ENCODE data around the gene PPL.
"Not testable (repeated sequence)": the region's sequence is repeated elsewhere in the genome, so short reads cannot be mapped to it uniquely, and the experiment has no call there.

The PPL gene

DNA sequence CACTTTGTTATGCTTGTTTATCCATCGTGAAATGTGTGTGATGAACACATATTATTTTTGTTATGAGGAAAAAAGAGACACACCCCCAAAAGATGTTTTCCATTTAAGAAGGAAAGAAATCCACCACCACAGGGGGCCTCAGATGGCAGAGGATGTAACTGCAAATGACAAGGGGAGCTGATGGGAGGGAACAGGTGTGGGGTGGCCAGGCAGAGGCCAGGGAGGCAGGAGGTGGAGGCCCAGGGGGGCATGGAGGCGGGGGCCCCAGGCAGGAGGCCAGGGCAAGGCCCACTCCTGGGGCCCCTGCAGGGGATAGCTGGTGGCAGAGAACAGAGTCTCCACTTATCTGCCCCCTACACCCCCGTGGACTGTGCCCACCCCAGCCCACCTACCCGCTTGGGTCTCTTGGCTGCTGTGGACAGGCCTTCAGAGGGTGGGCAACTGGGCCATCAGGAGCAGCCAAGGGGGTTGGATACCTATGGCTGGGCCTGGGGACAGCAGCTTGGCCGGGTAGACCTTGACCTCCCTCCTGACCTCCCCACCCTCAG, 28.0 kb downstream of the PPL start:
- DNase-seq: no peak

DNA sequence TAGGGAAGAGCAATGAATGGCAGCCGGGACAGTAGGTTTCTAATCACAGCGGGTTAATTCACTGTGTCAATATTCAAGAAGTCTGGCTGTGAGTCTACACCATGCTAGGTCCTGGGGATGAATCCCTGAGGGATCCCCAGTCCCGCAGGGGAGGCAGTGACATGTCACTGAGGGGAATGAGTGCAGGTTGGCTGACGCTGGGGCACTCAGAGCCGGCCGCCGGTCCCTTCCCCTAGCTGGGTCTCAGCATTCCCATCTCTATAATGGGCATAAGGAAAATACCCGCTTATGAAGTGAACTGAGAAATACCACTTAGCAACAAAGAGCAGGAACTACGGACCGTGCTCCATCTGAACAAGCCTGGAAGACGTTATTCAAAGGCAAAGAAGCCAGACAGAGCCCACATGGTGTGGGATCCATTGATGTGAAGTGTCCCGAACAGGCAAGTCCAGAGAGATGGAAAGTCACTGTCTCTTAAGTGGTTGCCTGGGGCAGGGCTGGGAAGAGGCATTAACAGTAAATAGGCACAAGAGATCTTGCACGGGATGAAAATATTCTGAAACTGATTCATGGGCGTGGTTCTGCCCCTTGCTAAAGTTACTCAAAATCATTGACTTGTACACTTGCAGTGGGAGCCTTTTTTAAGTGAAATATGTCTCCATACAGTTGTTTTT, 31.9 kb downstream of the PPL start:
- no peak for DNase-seq

DNA sequence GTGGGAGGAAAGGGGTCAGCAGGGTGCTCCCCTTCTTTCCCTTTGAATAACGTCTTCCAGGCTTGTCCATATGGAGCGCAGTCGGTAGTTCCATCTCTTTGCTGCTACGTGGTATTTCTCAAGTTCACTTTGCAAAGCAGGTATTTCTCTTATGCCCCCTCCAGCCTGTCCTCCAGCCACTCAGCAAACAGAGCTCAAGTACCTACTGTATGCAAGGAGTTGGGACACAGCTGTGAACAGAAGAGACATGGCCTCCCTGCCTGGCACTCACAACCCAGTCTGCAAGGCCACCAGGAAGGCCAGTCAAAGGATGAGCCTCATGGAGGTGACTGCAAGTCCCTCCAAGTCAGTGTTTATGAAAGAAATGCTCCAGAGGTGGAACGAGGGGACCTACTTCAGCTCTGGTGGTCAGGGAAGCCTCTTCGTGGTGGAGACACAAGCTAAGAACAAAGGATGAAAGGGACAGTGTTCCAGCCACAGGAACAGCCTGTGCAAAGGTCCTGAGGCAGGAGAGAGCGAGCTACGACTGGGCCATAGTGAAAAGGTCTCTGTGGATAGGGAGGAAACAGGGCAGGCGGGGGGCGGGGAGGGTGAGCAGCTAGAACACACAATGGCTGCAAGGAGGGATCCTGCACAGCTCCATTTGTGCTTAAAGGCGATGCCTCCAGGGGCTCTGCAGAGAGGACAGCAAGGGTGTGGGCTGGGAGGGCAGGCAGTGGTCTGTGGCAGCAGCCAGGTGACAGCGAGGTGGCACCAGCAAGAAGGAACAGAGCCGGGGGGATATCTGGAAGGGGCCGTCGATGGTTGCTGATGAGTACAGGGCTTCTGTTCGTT, 32.6 kb downstream of the PPL start:
- DNase-seq: no peak

DNA sequence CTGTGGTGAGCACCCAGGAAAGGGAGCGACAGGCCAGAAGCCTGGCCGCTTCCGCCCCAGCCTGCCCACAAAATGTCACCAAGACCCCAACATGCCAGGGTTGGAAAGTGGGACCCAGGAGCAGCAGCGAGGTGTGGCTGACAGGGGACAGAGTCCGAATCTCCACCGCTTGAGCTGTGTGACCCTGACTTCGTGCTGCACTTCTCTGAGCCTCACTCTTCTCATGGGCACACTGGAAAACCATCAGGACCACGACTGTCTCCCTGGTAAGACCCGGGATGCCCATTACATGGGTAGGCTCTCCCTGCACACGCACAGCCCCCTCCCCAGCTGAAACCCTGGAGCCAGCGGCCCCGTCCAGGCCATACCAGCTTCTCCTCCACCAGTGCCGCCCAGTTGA, 34.9 kb downstream of the PPL start:
- no peak for DNase-seq

DNA sequence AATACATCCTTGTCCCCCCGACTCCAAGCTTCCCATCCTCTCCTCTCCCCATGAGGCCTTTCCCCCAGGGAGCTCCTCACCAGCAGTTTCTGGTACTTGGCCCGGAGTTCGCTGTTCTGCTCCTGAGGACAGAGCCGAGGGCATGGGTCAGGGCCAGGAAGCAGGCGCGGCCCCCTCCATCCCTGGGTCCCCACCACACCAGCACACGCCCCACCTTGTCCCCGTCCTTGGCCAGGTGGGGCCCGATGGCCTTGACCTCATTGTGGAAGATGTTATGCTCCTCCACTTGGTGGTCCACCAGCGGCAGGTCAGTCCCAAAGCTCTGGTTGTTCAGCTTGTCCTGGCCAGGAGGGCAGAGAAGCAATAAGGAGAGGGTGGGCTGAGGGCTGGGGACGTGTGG, 36.2 kb downstream of the PPL start:
- no peak for DNase-seq

DNA sequence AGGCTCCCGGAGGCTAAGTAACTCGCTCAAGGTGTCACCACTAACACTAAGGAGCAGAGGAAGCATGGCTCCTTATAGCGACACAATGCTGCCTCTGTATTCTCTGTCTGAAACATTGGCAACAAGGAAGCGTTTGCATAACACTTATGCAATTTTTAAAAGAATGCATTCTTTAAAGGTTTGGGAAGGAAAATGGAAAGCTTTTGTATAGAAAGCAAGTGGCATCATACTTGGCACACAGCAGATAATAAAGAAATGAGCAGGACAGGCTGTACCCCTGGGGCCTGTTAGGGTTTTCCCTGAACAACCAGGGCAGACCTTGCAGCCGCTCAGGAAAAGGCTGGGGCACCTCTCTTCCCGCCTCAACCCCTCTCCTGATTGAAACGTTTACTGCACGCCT, 36.9 kb downstream of the PPL start:
- DNase-seq: no peak

DNA sequence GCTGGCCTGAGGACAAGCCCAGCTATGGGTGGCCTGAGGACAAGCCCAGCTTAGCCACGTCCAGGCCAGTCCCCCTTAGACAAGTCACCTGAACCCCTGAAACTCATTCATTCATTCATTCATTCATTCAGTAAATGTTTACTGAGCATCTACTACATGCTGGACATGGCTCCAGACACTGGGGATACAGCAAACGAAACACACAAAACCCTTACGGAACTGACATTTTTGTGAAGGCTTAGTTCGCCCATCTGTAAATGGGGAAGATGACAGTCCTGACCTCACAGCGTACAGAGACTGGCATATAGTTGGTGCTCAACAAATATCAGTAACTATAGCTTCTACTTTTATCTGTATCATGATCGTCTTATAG, 37.5 kb downstream of the PPL start:
- no peak for DNase-seq

DNA sequence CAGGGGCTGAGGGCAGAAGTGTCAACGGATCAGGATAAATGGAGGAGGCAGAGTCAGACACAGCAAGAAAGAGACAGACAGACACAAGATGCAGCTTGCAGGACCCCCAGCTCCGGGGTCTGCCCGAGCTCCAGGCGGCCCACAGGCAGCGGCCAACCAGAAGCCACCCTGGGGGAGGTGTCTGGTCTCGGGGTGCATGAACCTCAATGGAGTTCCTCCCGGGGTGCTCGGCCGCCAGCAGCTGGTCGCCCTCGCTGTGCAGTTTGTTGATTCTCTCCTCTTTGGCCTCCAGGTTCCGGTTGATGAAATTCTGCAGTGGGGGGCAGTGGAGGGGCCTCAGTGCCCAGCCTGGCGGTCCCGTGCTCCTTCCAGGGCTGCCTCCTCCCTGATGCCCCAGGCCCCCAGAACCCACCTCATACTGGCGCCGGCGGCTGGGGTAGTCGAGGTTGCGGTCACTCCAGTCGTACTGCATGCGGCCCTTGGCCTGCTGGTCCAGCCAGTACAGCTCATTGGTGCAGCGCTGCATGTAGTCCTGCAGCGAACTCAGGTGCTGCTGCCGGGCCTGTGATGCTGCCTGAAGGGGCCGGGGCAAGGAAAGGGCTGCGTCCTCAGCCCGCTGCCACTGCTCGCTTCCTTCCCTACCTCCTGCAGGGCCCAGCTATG, 38.0 kb downstream of the PPL start:
- no peak for DNase-seq

DNA sequence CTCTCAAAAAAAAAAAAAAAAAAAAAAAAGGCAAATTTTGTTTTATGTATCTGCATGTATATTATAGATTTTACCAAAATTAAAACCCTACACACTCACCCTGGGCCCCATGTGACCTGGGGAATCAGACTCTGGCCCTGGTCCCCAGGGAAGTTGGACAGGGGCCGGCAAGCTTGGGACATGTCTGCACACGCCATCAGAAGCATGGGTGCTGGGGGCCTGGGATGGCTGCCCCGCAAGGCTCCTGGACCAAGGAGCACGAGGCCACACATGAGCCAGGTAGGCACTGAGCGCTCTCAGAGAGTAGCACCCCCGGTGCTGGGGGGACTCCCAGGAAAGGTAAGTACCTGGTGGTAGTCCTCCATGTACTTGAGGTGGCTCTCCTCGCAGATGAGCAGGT, 39.6 kb downstream of the PPL start:
- no peak for DNase-seq

DNA sequence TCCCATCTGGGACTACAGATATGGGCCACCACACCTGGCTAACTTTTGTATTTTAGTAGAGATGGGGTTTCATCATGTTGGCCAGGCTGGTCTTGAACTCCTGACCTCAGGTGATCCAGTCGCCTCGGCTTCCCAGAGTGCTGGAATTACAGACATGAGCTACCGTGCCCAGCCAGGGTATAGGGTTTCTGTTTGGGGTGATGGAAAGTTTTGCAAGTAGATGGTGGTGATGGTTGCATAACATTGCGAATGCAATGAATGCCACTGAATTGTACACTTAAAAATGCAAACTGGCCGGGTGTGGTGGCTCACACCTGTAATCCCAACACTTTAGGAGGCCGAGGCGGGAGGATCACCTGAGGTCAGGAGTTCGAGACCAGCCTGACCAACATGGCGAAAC, 40.2 kb downstream of the PPL start:
- DNase-seq: not testable (repeated sequence)

DNA sequence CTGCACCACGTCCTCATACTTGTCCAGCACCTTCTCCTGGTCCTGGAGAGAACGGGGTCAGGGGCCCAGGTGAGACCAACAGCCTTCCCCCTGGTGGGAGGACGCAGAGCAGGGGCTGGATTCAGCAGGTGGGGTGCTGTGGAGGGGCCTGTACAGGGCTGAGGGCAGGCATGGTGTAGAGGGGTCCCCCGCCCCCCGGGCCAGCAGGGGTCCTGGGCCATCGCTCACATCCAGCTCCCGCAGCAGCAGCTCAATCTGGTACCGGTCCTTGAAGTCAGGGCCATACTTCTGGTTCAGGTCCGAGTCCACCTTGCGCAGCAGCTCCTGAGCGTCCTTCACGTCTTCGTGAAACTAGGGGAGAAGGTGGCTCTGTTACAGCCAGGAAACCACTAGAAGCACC, 41.6 kb downstream of the PPL start:
- no peak for DNase-seq

DNA sequence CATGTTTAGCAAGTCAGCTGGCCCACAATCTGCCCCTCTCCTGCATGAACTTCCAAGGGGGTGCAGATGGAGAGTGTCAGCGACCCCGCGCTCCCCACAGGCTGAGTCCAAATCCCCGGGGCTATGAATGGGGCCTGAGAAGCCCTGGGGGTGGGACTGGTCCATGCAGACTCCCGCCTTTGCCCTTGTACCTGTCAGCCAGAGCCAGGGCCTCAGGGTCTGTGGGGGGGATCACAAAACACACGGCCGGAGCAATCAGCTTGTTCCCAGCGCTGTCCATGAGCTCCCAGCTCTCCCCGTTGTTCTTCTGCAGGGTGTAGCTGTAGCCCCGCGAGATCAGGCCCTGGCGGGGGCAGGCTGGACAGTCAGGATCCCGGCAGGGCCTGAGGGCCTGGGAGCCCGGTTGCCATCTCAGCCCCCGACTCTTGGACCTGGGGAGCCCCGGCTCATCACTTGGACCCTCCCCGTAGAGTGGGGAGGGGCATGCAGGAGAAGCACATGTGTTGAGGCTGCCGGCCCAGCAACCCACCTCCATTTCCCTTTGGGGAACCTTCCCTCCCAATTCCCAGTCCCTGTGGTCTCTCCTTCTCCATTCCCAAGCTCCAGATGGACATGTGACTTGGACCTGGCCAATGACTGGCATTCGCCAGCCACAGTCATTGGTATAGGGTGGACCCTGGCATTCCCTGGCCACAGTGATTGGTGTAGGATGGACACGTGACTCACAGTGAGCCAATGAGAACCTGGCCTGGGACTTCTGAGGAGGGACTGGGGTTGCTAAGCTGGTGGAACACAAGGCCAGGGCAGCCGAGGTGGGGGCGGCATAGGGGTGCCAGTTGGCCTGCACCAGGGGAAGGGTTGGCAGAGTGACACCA, 42.4 kb downstream of the PPL start:
- DNase-seq: no peak

DNA sequence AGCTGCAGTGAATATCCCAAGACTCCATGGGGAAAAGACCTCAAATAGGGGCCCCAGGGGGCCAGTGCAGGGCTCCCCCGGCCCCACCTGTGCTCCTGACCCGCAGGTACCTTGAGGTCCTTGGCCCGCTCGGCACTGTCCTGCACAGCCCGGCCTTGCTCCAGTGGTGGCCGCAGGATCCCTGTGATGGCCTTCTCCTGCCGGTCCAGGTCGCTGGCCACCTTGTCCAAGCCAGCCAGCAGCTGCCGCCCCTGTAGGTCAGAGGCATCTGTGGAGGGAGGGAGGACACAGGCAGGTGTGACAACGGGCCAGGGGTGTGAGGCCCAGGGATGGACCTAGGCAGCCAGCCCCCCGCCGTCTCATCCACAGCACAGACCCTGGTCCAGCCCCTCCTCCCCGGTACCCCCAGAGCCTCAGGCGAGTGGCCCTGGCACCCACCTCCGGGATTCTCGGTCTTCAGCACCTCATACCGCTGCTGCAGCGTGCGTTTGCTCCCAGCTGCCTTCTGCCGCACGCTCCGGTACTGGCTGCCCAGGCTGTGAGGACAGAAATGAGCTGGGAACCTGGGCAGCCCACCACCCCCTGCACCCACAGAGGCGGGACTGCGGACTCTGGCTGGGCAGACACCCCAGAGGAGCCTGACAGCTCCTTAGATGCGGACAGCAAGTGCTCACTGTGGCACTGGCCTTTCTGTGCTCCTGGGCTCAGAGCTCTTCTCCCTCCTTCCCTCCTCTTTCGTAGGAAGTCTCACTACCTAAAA, 43.7 kb downstream of the PPL start:
- no peak for DNase-seq

DNA sequence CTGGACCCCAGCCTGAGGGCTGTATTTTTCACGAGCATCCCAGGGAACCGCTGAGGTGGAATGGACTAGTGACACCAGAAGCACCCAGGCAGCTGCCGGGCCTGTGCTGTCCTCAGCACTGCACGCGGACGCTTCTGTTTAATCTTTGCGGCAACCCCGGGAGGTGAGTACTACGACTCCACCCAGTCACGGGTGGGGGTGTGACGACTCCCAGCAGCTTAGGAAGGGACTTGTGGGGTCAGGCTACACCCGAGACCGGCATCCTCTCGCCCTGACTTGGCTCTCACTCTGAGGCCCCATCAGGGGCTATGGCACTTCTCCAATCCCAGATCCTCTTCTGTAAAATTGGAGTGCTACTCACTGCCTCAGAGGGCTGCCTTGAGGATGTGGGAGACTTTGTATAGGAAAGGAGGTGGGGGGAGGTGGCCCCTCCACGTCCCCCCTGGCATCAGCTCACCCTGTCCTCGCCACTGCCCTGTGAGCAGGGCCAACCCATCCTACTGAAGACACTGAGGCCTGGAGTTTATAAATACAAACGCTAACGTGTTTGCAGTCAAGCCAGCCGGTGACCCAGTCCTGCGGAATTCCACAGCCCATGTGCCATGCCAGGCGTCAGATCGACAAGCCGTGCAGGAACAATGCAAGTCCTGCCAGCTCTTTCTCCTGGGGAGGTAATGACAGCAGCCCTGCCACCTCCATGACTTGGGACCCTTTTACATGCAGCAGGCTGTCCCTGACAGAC, 44.4 kb downstream of the PPL start:
- no peak for DNase-seq

DNA sequence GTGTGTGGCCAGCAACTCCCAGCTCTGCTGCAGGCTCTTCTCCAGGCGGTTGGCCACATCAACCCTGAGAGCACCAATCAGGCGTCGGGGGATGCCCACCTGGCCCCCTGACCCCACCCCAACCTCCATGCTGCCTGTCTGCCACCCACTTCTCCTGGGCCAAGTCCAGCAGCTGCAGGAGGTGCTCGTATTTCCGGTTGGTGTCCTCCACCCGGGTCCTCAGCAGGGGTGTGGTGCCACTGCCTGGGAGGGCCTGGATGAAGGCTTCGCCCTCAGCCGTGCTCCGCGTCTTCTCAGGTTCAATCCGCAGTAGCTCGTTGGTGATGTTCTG, 45.1 kb downstream of the PPL start:
- no peak for DNase-seq

DNA sequence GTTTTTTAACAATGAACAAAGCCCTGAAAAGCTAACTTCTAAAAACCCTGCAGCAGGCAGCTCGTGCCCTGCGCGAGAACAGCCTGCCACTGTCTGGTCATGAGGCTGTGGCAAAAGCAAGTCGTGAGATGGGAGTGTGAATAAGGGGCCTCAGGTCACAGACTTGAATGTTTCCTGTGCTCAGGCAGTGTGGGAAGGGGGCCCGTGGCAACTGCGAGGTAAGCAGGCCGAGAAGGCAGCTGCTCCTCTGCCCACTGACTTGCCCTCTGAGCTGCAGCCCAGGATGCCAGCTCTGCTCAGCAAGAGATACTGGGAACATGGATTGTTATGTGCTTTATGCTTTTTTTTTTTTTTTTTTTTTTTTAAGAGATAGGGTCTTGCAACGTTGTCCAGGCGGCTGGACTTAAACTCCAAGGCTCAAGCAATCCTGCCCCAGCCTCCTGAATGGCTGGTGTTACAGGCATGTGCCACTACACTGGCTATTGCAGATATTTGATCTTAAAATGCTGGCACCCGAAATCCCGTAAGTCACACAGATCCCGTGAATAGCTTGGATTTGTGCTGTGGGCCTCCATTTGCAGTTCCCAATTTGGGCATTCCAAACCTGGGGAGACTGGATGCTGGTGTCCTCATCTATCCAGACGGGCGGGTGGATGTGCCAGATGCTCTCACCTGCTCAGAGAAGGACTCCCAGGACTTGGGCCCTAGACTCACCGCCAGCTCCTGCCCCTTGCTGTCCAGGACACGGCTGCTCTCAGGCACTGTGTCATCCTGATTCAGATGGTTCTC, 45.7 kb downstream of the PPL start:
- no peak for DNase-seq

DNA sequence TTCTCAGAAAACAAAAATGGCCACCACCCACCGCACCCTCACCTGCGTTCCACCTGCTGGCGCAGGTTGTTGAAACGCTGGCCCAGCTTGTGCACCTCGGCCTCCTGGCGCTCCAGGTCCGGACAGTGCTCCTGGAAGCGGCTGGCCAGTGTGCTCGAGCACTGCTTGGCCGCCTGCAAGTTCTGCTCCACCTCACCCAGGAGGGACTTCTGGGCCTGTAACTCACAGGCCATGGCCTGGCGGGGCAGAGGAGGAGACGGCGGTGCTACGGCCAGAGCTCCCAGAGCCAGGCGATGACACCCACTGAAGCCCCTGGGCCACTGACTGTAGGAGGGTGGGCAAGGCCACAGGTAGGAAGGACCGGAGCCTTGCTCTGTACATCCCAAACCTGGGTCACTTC, 46.3 kb downstream of the PPL start:
- DNase-seq: no peak

DNA sequence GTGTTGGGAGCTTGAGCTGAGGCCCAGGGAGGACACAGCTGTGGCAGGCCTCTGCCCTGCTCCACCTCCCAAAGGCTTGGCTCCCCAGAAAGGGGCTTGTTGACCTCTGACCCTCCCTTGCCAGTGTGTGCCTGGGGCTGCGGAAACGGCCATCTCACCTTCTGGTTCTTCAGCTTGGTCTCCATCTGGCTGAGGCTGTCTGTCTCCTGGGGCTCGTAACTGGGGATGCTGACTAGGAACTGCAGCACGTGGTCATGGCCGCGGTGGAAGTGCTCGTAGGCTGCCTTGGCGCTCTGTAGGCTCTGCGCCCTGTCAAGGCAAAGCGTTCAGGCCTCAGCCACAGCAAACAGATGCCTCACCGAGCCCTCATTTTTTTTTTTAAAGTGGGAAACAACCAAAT, 46.9 kb downstream of the PPL start:
- DNase-seq: no peak

DNA sequence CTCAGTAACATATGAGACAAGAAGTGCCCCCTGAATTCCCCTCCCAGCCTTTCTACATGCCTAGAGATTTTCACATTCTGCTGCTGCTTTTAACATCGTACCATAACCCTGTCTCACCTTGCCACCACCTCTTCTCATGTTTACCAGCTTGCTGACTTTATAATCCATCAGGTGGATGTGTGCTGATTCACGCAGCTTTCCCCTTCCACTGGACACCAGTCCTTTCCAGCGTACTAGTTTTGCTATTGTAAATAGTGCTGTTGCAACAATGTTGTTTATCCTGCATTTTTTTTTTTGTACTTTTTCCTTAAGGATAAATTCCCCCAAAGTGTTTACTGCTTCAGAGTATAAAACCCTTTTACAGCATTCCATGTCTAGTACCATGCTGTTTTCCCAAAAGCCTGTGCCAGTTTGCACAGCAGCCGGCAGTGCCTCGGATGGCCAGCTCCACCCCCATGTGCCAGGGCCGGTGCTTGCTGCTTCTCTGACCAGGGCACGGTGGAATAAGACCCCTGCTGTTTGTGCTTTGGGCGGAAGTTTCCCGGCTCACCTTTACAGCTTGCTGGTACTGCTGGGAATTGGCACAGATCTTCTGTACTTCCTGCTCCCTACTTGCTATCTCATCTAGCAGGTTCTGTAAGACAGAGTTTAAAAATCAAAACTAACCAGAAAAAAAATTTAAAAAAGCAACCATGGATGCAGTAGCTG, 48.4 kb downstream of the PPL start:
- no peak for DNase-seq

DNA sequence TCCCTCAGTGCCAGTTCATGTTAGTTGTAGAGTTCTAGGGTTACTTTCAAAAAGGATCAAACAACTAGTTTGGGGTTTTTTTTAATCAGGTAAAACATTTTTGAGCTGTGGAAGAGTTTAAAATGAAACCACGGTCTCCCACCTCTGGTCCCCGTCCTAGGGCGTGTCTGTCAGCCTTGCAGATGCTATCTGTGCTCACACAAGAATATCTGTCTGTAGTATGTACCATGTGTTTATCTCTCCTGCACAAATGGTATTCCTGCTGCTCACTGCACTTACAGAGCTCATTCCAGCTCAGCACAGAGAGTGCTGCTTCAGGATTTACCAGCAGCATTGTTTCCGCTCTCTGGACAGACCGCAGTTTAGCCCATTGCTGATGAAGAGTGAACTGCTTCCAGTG, 50.8 kb downstream of the PPL start:
- no peak for DNase-seq

Measured in SW 1271 (cell line).